Measurements from ENCODE around the gene GAB2.

Gene GAB2

GRCh38 chr11:78268591-78269410, 148.8 kb downstream of the GAB2 start:
- Mint-ChIP-seq H3K27me3 (no peaks in the 10 kb centered on the region), H3K36me3 (peaks cover 38% of the 10 kb centered on the region)

DNA sequence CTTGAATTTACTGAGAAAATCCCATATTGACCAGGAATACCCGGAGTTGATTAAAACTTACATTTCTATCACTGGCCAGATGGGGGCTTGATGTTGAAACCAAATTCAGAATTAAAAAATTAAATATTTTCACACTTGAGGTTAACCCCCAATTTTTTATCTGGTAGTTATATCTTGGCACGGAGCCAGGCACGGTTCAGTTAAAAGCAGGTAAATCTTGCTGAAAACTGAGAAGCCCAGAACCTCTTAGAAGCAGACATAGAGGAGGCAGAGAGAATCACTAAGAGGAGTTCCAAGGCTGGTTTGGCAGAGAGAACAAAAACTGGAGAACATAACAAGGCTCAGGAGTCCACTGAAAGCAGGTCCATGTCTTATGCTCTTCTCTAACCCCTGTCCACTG, 151.2 kb downstream of the GAB2 start:
- no peak overlapping the region for H3K27ac Mint-ChIP-seq
- H3K36me3 Mint-ChIP-seq, result peaks cover 16% of the 10 kb centered on the region
- H3K27me3 Mint-ChIP-seq, result no peaks in the 10 kb centered on the region
- H3K4me3 Mint-ChIP-seq, result no peak overlapping the region
- no peak for ATAC-seq
- H3K4me1 Mint-ChIP-seq, result no peaks in the 10 kb centered on the region
- H3K9me3 Mint-ChIP-seq, result no peaks in the 10 kb centered on the region

More at GRCh38 chr11:78268591-78269410, 148.8 kb downstream of the GAB2 start:
- H3K9me3 Mint-ChIP-seq, result peaks cover 8% of the 10 kb centered on the region
- ATAC-seq, result no peak
- peaks cover under 1% of the 10 kb centered on the region for H3K4me1 Mint-ChIP-seq
- no peak overlapping the region for H3K4me3 Mint-ChIP-seq
- no peak overlapping the region for H3K27ac Mint-ChIP-seq

GRCh38 chr11:78265326-78265725, 152.3 kb downstream of the GAB2 start:
- H3K27me3 Mint-ChIP-seq, result no peaks in the 10 kb centered on the region
- no peak overlapping the region for H3K4me3 Mint-ChIP-seq
- no peak overlapping the region for H3K27ac Mint-ChIP-seq
- no peak for ATAC-seq
- no peaks in the 10 kb centered on the region for H3K4me1 Mint-ChIP-seq
- H3K9me3 Mint-ChIP-seq, result no peaks in the 10 kb centered on the region
- H3K36me3 Mint-ChIP-seq, result peaks cover 16% of the 10 kb centered on the region

- Mint-ChIP-seq H3K9me3 (no peaks in the 10 kb centered on the region), H3K4me3 (no peak overlapping the region), H3K27me3 (no peaks in the 10 kb centered on the region), H3K36me3 (no peaks in the 10 kb centered on the region), H3K27ac (no peak overlapping the region), H3K4me1 (no peaks in the 10 kb centered on the region)
- ATAC-seq, result no peak
Measured at GRCh38 chr11:78262691-78263090, 154.9 kb downstream of the GAB2 start.

DNA sequence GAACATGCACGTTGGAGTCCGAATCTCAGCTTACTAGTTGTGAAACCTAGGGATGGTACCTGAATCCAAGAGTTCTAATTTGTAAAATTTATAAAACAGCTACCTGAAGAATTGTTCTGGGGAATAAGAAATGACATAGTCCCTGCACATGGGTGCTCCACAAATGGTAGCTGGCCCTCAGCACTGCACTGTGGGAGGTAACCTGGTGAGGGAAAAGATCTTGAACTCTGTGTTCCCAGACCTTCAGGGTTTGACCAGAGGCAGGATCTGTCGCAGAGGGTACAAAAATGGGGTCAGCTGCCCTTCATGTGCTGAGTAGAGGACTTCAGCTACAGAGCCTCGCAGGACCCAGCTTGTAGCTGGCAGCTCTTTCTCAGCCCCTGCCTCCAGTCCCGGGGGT, 155.4 kb downstream of the GAB2 start:
- Mint-ChIP-seq H3K27me3 (no peaks in the 10 kb centered on the region), H3K27ac (no peak overlapping the region), H3K36me3 (no peaks in the 10 kb centered on the region), H3K9me3 (no peaks in the 10 kb centered on the region), H3K4me1 (no peaks in the 10 kb centered on the region), H3K4me3 (no peak overlapping the region)
- ATAC-seq, result no peak

GRCh38 chr11:78261828-78262227, 155.8 kb downstream of the GAB2 start:
- ATAC-seq, result no peak
- no peaks in the 10 kb centered on the region for H3K27me3 Mint-ChIP-seq
- H3K27ac Mint-ChIP-seq, result no peak overlapping the region
- no peaks in the 10 kb centered on the region for H3K36me3 Mint-ChIP-seq
- no peak overlapping the region for H3K4me3 Mint-ChIP-seq
- no peaks in the 10 kb centered on the region for H3K4me1 Mint-ChIP-seq
- no peaks in the 10 kb centered on the region for H3K9me3 Mint-ChIP-seq

DNA sequence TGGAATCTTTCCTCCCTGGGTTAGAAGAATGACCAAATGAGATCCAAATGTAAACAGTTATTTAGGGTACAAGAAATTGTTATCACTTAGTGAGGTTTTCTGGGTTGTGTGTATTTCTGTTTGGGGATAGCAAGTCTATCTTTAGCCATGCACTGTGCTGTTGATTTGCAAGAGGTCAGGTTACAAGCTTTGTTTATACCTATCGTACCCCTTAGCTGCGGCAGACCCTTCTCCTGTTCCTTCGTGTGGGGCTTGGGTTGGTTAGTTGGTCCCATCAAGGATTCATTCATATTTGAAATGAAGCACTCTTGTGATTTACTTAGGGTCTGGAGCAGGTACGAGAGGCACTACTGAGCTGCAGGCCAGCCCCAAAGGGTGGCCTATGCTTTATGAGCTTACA, 156.3 kb downstream of the GAB2 start:
- no peaks in the 10 kb centered on the region for H3K27me3 Mint-ChIP-seq
- H3K4me1 Mint-ChIP-seq, result no peaks in the 10 kb centered on the region
- no peak for ATAC-seq
- H3K27ac Mint-ChIP-seq, result no peak overlapping the region
- H3K36me3 Mint-ChIP-seq, result no peaks in the 10 kb centered on the region
- no peaks in the 10 kb centered on the region for H3K9me3 Mint-ChIP-seq
- H3K4me3 Mint-ChIP-seq, result no peak overlapping the region

GRCh38 chr11:78259777-78260487, 157.7 kb downstream of the GAB2 start:
- Mint-ChIP-seq H3K27ac (no peak overlapping the region), H3K9me3 (no peaks in the 10 kb centered on the region), H3K36me3 (no peaks in the 10 kb centered on the region), H3K4me1 (no peaks in the 10 kb centered on the region), H3K27me3 (no peaks in the 10 kb centered on the region), H3K4me3 (no peak overlapping the region)
- no peak for ATAC-seq

DNA sequence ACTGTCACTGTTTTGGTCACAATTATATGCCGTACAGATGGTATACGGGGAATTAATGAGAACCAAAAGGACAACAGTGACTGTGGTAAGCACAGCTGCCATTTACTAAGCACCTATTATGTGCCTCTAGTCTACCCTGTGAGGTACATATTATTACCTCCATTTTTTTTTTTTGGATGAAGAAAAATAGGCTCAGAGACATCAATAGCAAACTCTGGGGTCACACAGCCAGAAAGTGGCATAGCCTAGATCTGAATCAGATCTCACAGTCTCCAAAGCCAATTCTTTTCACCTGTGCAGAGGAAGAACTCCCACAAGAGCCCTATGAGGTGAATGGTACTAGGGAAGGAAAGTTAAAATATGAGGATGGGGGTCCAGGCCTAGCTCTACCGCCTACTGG, 160.0 kb downstream of the GAB2 start:
- H3K27ac Mint-ChIP-seq, result no peak overlapping the region
- peaks cover 9% of the 10 kb centered on the region for H3K36me3 Mint-ChIP-seq
- H3K4me1 Mint-ChIP-seq, result peaks cover 2% of the 10 kb centered on the region
- H3K4me3 Mint-ChIP-seq, result no peak overlapping the region
- no peaks in the 10 kb centered on the region for H3K9me3 Mint-ChIP-seq
- H3K27me3 Mint-ChIP-seq, result no peaks in the 10 kb centered on the region
- no peak for ATAC-seq

DNA sequence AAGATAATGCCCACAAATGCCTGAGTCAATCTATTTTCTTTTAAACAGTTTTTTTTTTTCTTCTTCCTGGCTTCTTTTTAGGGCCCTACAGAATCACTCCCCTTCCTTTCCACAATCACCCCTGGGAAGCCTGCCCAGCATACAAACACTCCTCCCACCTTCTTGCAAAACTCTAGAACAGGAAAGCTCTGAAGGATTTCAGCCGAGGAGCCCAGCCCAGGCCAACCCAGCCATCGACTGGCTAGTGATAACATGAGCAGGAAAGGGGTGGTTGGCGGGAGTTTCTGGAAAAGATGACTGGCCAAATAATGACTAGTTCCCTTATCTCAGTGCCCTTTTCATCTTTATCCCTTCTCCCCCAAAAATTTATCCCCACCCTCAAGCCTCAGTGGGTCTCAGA, 160.7 kb downstream of the GAB2 start:
- ATAC-seq, result no peak
- no peaks in the 10 kb centered on the region for H3K9me3 Mint-ChIP-seq

DNA sequence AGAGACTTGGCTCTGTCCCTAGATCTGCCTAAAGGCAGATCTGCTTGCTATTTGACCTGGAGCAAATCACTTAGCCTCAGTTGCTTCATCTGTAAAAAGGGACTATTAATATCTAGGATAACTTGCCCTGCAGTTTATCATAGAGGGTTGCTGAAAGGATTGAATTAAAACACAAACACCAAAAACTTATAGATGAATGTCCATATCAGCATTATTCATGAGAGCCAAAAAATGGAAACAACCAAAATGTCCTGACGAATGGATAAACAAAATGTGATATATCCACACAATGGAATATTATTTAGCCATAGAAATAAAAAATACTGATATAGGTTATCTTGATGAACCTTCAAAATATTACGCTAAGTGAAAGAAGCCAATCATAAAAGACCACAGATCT, 161.7 kb downstream of the GAB2 start:
- Mint-ChIP-seq H3K27ac (no peak overlapping the region), H3K36me3 (peaks cover 9% of the 10 kb centered on the region), H3K9me3 (no peaks in the 10 kb centered on the region), H3K4me3 (no peak overlapping the region), H3K27me3 (no peaks in the 10 kb centered on the region), H3K4me1 (peaks cover 6% of the 10 kb centered on the region)
- no peak for ATAC-seq

More for the DNA sequence above, 160.7 kb downstream of the GAB2 start:
- H3K4me3 Mint-ChIP-seq, result no peak overlapping the region
- H3K27ac Mint-ChIP-seq, result no peak overlapping the region
- H3K4me1 Mint-ChIP-seq, result peaks cover 6% of the 10 kb centered on the region
- H3K27me3 Mint-ChIP-seq, result no peaks in the 10 kb centered on the region
- peaks cover 9% of the 10 kb centered on the region for H3K36me3 Mint-ChIP-seq

DNA sequence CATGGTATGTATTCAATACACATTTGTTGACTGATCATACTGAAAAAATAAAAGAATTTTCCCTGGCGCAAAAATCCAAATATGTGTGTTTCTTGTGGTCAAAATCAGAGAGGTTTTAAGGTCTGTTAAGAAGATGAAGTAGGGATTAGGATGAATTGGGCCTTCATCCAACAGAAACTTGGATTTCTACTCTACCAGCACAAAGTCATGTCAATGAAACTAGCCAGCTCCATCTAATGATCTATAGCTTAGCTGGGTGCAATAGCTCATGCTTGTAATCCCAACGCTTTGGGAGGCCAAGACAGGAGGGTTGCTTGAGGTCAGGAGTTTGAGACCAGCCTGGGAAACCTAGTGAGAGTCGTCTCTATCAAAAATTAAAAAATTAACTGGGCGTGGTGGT, 163.4 kb downstream of the GAB2 start:
- H3K9me3 Mint-ChIP-seq, result no peaks in the 10 kb centered on the region
- ATAC-seq, result no peak

DNA sequence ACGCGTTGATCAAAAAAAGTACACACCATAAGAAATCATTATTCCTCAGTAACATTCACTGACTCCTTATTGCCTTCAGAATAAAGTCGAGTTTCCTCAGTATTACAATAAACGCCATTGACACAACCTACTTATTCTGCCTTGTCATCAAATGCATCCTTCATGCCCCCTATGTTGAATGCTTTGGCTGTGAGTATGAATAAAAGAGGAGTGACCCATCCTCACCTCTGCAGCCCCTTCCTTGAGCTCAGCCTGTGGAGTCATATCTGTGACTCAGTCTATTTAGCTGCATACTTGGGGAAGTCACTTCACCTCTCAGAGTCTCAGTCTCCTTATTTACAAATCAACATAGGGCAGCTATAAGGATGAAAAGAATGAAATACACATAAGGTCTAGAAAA, 163.8 kb downstream of the GAB2 start:
- ATAC-seq, result no peak
- Mint-ChIP-seq H3K4me3 (no peak overlapping the region), H3K36me3 (peaks cover 19% of the 10 kb centered on the region), H3K27me3 (no peaks in the 10 kb centered on the region), H3K4me1 (peaks cover 6% of the 10 kb centered on the region), H3K27ac (no peak overlapping the region), H3K9me3 (no peaks in the 10 kb centered on the region)

More for the DNA sequence above, 163.4 kb downstream of the GAB2 start:
- Mint-ChIP-seq H3K4me3 (no peak overlapping the region), H3K36me3 (peaks cover 17% of the 10 kb centered on the region), H3K27me3 (no peaks in the 10 kb centered on the region), H3K4me1 (peaks cover 6% of the 10 kb centered on the region), H3K27ac (no peak overlapping the region)

DNA sequence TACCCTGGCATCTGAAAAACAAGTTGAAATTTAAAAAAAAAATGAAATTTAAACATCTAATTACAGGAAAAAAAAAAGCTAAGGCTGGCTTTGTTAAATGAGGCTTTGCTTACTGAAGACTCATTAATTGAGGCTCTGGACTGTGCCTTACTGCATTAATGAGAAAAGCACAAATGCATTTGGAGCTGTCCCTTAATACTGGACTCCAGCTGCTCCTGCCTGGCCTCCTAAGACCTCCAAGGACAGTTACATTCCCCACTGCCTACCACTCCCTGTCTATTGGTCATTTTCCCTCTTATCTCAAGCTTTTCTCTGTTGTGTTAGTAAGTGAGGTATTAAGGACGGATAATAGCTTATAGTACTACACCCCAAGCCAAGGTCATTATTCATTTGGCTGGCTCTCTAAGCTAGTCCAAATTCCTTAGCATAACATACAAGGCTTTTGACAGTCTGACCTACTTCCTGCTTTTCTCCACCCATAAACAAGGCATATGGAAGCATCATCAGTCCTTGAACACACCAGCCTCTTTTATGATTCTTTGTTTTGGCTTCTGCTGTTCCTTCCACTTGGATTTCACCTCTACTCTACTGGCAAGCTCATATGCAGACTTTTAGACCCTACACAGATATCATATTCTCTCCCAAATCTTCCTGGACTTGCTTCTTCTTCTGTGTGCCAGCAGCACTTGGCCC, 166.4 kb downstream of the GAB2 start:
- no peaks in the 10 kb centered on the region for H3K27me3 Mint-ChIP-seq
- no peak for ATAC-seq
- no peak overlapping the region for H3K4me3 Mint-ChIP-seq
- H3K9me3 Mint-ChIP-seq, result no peaks in the 10 kb centered on the region
- peaks cover 6% of the 10 kb centered on the region for H3K4me1 Mint-ChIP-seq
- no peak overlapping the region for H3K27ac Mint-ChIP-seq
- peaks cover 45% of the 10 kb centered on the region for H3K36me3 Mint-ChIP-seq

GRCh38 chr11:78250099-78250498, 167.5 kb downstream of the GAB2 start:
- H3K36me3 Mint-ChIP-seq, result peaks cover 50% of the 10 kb centered on the region
- H3K9me3 Mint-ChIP-seq, result no peaks in the 10 kb centered on the region
- peaks cover 7% of the 10 kb centered on the region for H3K4me1 Mint-ChIP-seq
- no peak for ATAC-seq
- H3K27ac Mint-ChIP-seq, result no peak overlapping the region
- no peaks in the 10 kb centered on the region for H3K27me3 Mint-ChIP-seq
- no peak overlapping the region for H3K4me3 Mint-ChIP-seq
